HG03558 (cell line): Measurements from ENCODE around the gene ASNSD1.
A peak's percentile ranks its signal among the peaks of the same experiment; 100 is the strongest.

Experiments used
- ATAC-seq: cut with Tn5 transposase; IDR thresholded peaks from one replicate; pipeline ENCODE4 v1.9.1; 2021; ENCODE audit warnings: moderate number of reproducible peaks; ENCODE audit not compliant: unreplicated experiment; ENCODE audit errors: extremely low read depth

Gene ASNSD1

GRCh38 chr2:189661148-189661956 is at the start of gene ASNSD1:
TSS of gene ASNSD1 (plus strand) at chr2:189661459. CDS start at chr2:189666133, 4,674 bp downstream.
- ATAC-seq: peak; percentile 92

GRCh38 chr2:189613077-189613636 is 48.1 kb upstream of the ASNSD1 start:
- ATAC-seq: no peak

GRCh38 chr2:189613650-189614420 is 47.4 kb upstream of the ASNSD1 start:
- ATAC-seq: no peak

- ATAC-seq: no peak
These were observed 46.7 kb upstream of the ASNSD1 start for GRCh38 chr2:189614585-189614984.

GRCh38 chr2:189618197-189618596 is 43.1 kb upstream of the ASNSD1 start:
- no peak for ATAC-seq

GRCh38 chr2:189621781-189622180 is 39.5 kb upstream of the ASNSD1 start:
- no peak for ATAC-seq

GRCh38 chr2:189623049-189623448 is 38.2 kb upstream of the ASNSD1 start:
- ATAC-seq: no peak

- ATAC-seq: no peak
These were observed 36.5 kb upstream of the ASNSD1 start for GRCh38 chr2:189624648-189625355.

GRCh38 chr2:189625636-189626035 is 35.6 kb upstream of the ASNSD1 start:
- no peak for ATAC-seq

- ATAC-seq: no peak
These were observed 33.5 kb upstream of the ASNSD1 start for GRCh38 chr2:189627789-189628188.

GRCh38 chr2:189628817-189629530 is 32.3 kb upstream of the ASNSD1 start:
- no peak for ATAC-seq

- no peak for ATAC-seq
These were observed 31.5 kb upstream of the ASNSD1 start for GRCh38 chr2:189629531-189630453.

- ATAC-seq: no peak
These were observed 29.4 kb upstream of the ASNSD1 start for GRCh38 chr2:189631849-189632248.

- ATAC-seq: no peak
These were observed 27.9 kb upstream of the ASNSD1 start for GRCh38 chr2:189633392-189633811.

- no peak for ATAC-seq
These were observed 25.9 kb upstream of the ASNSD1 start for GRCh38 chr2:189635353-189635752.

GRCh38 chr2:189638301-189639006 is 22.8 kb upstream of the ASNSD1 start:
- no peak for ATAC-seq

GRCh38 chr2:189639007-189639609 is 22.2 kb upstream of the ASNSD1 start:
- no peak for ATAC-seq

- ATAC-seq: no peak
These were observed 20.3 kb upstream of the ASNSD1 start for GRCh38 chr2:189641002-189641401.
